Choroid plexus epithelial cell (primary cell): Measurements from ENCODE around the gene MAP1LC3B2.

Source experiments
- DNase-seq: peaks from one replicate; pipeline ENCODE4 v3.0.0-alpha.2; 2010; ENCODE audit warnings: low read depth
- H3K4me3 ChIP-seq: 2 replicates; pipeline ENCODE4 v1.5.1; 2011; ENCODE audit warnings: low read depth, mild to moderate bottlenecking, control low read depth, low read length, moderate library complexity
- TF ChIP-seq, protein P1 (sequence below): conservative IDR thresholded peaks from 2 replicates; pipeline ENCODE4 v1.5.1; 2011; ENCODE audit warnings: low read depth, mild to moderate bottlenecking, control low read depth, inconsistent platforms, low read length, moderate library complexity

MAP1LC3B2 gene

DNA sequence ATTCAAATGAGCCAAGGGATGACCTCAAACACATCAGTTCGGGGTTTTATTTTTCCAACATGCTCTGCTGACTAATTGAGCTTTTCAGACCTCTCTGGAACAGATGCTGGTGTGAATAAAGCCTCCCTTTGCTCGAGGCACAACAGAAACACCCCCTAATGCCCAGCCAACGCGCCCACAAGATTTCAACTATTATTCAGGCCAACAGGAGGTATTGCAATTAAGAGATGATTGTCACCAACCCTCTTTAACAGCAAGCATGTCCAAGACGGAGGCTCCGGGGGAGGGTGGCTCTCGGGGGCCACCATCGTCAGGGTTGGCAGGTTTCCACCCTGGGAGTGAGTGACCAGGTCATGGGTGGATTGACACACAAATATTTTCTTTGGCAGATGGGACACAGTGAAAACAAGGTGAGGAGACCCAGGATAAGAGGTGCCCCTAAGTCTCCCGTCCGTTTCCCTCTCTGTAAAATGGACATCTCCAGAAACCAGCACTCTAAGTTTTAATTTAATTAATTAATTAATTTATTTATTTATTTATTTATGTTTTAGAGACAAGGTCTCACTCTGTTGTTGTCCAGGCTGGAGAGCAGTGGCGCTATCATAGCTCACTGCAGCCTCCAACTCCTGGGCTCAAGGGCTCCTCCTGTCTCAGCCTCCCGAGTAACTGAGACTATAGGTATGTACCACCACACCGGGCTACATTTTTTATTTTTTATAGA, 56.1 kb downstream of the MAP1LC3B2 start:
- TF ChIP-seq, protein P1, sequence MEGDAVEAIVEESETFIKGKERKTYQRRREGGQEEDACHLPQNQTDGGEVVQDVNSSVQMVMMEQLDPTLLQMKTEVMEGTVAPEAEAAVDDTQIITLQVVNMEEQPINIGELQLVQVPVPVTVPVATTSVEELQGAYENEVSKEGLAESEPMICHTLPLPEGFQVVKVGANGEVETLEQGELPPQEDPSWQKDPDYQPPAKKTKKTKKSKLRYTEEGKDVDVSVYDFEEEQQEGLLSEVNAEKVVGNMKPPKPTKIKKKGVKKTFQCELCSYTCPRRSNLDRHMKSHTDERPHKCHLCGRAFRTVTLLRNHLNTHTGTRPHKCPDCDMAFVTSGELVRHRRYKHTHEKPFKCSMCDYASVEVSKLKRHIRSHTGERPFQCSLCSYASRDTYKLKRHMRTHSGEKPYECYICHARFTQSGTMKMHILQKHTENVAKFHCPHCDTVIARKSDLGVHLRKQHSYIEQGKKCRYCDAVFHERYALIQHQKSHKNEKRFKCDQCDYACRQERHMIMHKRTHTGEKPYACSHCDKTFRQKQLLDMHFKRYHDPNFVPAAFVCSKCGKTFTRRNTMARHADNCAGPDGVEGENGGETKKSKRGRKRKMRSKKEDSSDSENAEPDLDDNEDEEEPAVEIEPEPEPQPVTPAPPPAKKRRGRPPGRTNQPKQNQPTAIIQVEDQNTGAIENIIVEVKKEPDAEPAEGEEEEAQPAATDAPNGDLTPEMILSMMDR: no peak
- no peak overlapping the region for H3K4me3 ChIP-seq
- no peak for DNase-seq

DNA sequence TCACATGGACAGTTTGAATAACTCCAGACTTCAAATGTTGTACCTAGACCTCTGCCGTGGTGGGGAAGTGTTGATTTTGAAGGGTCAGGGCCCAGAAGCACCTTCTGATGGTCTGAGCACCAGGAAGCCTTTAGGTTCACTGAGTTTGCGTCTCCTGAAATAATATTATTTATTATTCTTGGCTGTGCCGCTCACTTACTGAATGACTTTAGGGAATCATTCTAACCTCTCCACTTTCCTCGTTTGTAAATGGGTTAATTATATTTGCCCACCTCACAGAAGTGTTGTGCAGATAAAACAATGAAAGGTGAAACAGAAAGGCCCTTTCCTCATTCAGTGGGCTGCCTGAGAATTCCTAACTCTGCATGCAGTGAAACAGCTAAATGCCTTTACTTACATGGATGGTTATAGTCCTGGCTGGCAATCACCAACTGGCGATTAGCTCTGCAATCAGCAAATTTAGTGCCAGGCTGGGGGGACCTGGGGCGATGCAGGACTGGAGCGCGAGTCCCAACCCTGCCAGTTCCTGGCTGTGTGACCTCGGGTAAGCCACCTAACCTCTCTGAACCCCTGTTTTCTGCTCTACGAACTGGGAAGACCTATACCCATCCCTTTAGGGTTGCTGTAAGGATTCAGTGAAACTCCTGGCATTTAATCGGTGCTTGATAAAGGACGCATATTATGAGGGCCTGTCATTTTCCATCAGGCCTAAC, 57.5 kb downstream of the MAP1LC3B2 start:
- no peak for DNase-seq
- TF ChIP-seq, protein P1: no peak
- no peak overlapping the region for H3K4me3 ChIP-seq

DNA sequence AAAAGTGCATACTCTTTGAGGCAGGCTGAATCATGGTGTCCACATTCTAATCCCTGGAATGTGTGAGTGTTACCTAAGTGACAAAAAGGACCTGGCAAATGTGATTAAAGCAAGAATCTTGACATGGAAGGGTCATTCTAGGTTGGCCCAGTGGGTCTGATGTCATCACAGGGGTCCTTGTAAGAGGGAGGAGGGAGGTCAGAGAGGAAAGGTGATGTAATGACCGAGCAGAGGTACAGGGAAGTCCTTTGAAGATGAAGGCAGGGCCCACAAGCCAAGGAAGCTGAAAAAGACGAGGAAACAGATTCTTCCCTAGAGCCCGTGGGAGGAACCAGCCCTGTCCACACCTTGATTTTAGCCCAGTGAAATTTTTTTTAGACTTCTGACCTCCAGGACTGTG, 60.1 kb downstream of the MAP1LC3B2 start:
- no peak for DNase-seq
- TF ChIP-seq, protein P1: no peak
- no peak overlapping the region for H3K4me3 ChIP-seq

DNA sequence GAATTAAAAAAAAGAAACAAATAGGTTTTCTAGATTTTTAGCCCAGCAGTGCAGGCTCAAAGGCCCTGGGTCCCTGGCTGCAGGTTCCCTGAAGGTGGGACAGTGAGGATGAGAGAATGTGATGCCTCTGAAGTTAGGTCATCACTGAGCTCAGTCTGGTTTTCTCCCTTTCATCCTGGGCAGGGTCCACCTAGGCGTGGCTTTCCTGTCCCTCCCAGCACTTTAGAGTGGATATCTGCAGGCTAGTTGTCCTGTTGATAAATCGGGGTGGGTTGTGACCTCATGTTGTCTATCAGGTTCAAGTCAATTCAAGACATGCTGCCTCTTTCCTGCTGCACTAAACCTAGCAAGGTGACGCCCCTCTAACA, 60.9 kb downstream of the MAP1LC3B2 start:
- H3K4me3 ChIP-seq: no peak overlapping the region
- no peak for DNase-seq
- TF ChIP-seq, protein P1: no peak

DNA sequence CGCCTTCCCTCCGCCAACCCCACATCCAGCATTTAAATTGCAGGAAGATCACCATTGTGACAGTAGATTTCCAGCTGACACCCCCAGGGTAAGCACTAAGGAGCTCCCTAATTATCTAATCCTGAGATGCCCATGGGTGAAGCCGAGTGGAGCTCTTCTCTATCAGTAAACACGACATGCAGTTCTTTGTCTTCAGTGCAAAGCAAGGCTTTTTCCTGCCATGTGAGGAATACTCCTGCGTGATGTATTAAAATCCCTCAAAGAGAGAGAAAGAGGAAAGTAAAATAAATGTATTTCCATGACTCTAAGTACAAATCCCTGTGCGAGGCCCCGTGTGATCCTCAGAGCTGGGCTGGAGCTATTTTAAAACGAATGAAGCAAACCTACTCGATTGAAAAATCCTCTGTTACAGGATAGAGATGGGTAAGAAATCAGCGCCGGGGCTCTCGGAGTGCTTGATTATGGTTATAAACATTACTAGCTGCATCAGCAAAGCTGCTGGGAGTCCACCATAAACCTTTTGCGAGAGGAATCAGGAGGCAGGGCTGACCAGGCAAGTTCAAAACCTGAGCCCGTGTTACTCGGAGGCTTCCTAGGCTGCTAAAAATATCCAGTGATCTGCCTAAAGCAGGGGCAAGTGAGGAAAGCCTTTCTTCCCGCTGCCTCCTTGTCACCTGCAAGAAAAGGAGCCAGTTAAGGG, 61.5 kb downstream of the MAP1LC3B2 start:
- no peak overlapping the region for H3K4me3 ChIP-seq
- no peak for DNase-seq
- TF ChIP-seq, protein P1: no peak

DNA sequence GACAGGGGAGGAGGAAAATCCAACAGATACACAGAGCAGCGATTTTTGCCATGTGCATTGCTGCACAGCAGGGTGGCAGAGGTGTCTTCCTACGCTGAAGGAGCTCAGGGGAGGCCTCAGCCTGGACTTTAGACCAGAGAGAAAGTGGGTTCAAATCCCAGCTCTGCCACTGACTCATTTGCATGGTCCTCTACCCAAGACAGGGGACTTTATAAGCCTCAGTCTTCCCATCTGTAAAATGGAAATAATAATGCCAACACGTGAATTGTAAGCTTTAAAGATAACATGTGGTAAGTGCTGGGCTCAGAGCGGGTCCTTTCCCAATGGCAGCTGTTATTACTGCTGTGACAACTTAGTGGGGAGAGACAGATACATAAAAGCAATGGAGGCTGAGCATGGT, 62.0 kb downstream of the MAP1LC3B2 start:
- DNase-seq: no peak
- TF ChIP-seq, protein P1: no peak
- H3K4me3 ChIP-seq: no peak overlapping the region
